ENCODE measurements around the gene AHNAK.

GRCh38 chr11:62543680-62544444 is 2.7 kb downstream of the AHNAK start:
- TF ChIP-seq, protein P1, sequence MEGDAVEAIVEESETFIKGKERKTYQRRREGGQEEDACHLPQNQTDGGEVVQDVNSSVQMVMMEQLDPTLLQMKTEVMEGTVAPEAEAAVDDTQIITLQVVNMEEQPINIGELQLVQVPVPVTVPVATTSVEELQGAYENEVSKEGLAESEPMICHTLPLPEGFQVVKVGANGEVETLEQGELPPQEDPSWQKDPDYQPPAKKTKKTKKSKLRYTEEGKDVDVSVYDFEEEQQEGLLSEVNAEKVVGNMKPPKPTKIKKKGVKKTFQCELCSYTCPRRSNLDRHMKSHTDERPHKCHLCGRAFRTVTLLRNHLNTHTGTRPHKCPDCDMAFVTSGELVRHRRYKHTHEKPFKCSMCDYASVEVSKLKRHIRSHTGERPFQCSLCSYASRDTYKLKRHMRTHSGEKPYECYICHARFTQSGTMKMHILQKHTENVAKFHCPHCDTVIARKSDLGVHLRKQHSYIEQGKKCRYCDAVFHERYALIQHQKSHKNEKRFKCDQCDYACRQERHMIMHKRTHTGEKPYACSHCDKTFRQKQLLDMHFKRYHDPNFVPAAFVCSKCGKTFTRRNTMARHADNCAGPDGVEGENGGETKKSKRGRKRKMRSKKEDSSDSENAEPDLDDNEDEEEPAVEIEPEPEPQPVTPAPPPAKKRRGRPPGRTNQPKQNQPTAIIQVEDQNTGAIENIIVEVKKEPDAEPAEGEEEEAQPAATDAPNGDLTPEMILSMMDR (conservative IDR thresholded peaks at IDR 0.05; ENCODE audit: low read depth, low read length), result no peak
- TF ChIP-seq EZH2 (IDR thresholded peaks at IDR 0.05; ENCODE audit: borderline replicate concordance, low read depth, low read length, poor library complexity, severe bottlenecking), result no peak

Data from A673 (cell line).